Activated CD8-positive, alpha-beta memory T cell treated with anti-CD3 and anti-CD28 coated beads, Interleukin-2, amount 50 U/mL, for 48 hours (primary cell): ENCODE data around the gene MAP2K6.

Source experiments
- DNase-seq: peaks from one replicate; pipeline ENCODE4 v3.0.0-alpha.2; 2020

The MAP2K6 gene

GRCh38 chr17:69588316-69588715 is 173.8 kb downstream of the MAP2K6 start:
- DNase-seq = no peak

- DNase-seq = no peak
These were observed 174.3 kb downstream of the MAP2K6 start for GRCh38 chr17:69588827-69589239.

- no peak for DNase-seq
These were observed 176.2 kb downstream of the MAP2K6 start for GRCh38 chr17:69590671-69591070.

GRCh38 chr17:69592692-69593350 is 178.3 kb downstream of the MAP2K6 start:
- DNase-seq = no peak

GRCh38 chr17:69593351-69593715 is 178.8 kb downstream of the MAP2K6 start:
- DNase-seq = no peak

GRCh38 chr17:69593716-69594115 is 179.2 kb downstream of the MAP2K6 start:
- DNase-seq = no peak

- no peak for DNase-seq
These were observed 180.1 kb downstream of the MAP2K6 start for GRCh38 chr17:69594641-69595040.

- DNase-seq = no peak
These were observed 181.6 kb downstream of the MAP2K6 start for GRCh38 chr17:69596141-69596540.

GRCh38 chr17:69597898-69598692 is 183.6 kb downstream of the MAP2K6 start:
- DNase-seq = no peak

GRCh38 chr17:69602972-69603371 is 188.5 kb downstream of the MAP2K6 start:
- DNase-seq = no peak
